Karpas-422 (cell line): ENCODE measurements around the gene JAM3. TPM values are rescaled to one million over a fixed set of nuclear protein-coding genes. Genes with fewer than 3 reads are reported as not detected.

Experiments used
- DNase-seq: peaks from one replicate; pipeline ENCODE4 v3.0.0-alpha.2; 2015
- H2AFZ ChIP-seq: fragments of 200-600 bp; sonication (generic); 2 replicates; pipeline ENCODE4 v1.6.1; 2014; ENCODE audit warnings: antibody characterized with exemption, low read length, mixed read lengths
- H3K27ac ChIP-seq: fragments of 200-600 bp; sonication (generic); 2 replicates; pipeline ENCODE4 v1.5.1; 2014; ENCODE audit warnings: mild to moderate bottlenecking, low read length, moderate library complexity
- H3K27me3 ChIP-seq: fragments of 200-600 bp; sonication (generic); 2 replicates; pipeline ENCODE4 v1.6.1; 2014; ENCODE audit warnings: low read length, mixed read lengths
- H3K36me3 ChIP-seq: fragments of 200-600 bp; sonication (generic); 2 replicates; pipeline ENCODE4 v1.6.1; 2014; ENCODE audit warnings: low read length, mixed read lengths; ENCODE audit not compliant: insufficient read depth
- H3K4me1 ChIP-seq: fragments of 200-600 bp; sonication (generic); 2 replicates; pipeline ENCODE4 v1.6.1; 2014; ENCODE audit warnings: mild to moderate bottlenecking, low read length, mixed read lengths
- H3K4me2 ChIP-seq: fragments of 200-600 bp; sonication (generic); 2 replicates; pipeline ENCODE4 v1.6.1; 2014; ENCODE audit warnings: low read length, low read depth, mild to moderate bottlenecking; ENCODE audit not compliant: poor library complexity, severe bottlenecking
- H3K4me3 ChIP-seq: fragments of 200-600 bp; sonication (generic); 2 replicates; pipeline ENCODE4 v1.5.1; 2014; ENCODE audit warnings: mild to moderate bottlenecking, antibody characterized with exemption, low read length, mixed read lengths
- H3K79me2 ChIP-seq: fragments of 200-600 bp; sonication (generic); 2 replicates; pipeline ENCODE4 v1.6.1; 2014; ENCODE audit warnings: mild to moderate bottlenecking, low read length, mixed read lengths
- H3K9ac ChIP-seq: fragments of 200-600 bp; sonication (generic); 2 replicates; pipeline ENCODE4 v1.6.0; 2014; ENCODE audit warnings: low read length
- H3K9me2 ChIP-seq: fragments of 200-600 bp; sonication (generic), shearing (Covaris generic); replicated peaks from 2 replicates; pipeline ENCODE4 v1.6.0; 2014; ENCODE audit warnings: mild to moderate bottlenecking, low read length, moderate library complexity; ENCODE audit not compliant: insufficient read depth
- H3K9me3 ChIP-seq: fragments of 300-700, 200-600 bp; sonication (generic); 2 replicates; pipeline ENCODE4 v1.6.1; 2014; ENCODE audit warnings: low read length, mixed read lengths
- H4K20me1 ChIP-seq: fragments of 200-600 bp; sonication (generic); 2 replicates; pipeline ENCODE4 v1.6.1; 2014; ENCODE audit warnings: mild to moderate bottlenecking, antibody characterized with exemption, low read length, low read depth; ENCODE audit not compliant: insufficient read depth
- total RNA-seq: library from RNA; depleted of rRNA; stranded (reverse); fragments of >200 nt; shearing (Covaris generic); gene quantifications from 2 replicates; pipeline ENCODE4 v1.2.3, GENCODE V29; 2014; ENCODE audit warnings: low replicate concordance; rRNA removed

JAM3 gene
- total RNA-seq, 1 experiment from 2014 or later, result 4.8 TPM

GRCh38 chr11:134200688-134201087, 131.8 kb downstream of the JAM3 start:
- no peaks in the 10 kb centered on the region for H3K79me2 ChIP-seq
- H3K27ac ChIP-seq, result no peak overlapping the region
- no peaks in the 10 kb centered on the region for H3K9me3 ChIP-seq
- H3K36me3 ChIP-seq, result peaks cover 20% of the 10 kb centered on the region
- no peaks in the 10 kb centered on the region for H3K9me2 ChIP-seq
- H4K20me1 ChIP-seq, result no peaks in the 10 kb centered on the region
- H3K4me3 ChIP-seq, result no peak overlapping the region
- no peak overlapping the region for H3K9ac ChIP-seq
- peaks cover 5% of the 10 kb centered on the region for H3K4me1 ChIP-seq
- H2AFZ ChIP-seq, result no peak overlapping the region
- DNase-seq, result no peak
- H3K4me2 ChIP-seq, result no peak overlapping the region
- no peaks in the 10 kb centered on the region for H3K27me3 ChIP-seq

Other genes with a start within 250 kb of the JAM3 start
- gene SPATA19, start 223.6 kb upstream of the JAM3 start, total RNA-seq, result not detected in 2 replicates
- 3.5 and 5.6 TPM in 2 replicates for gene IGSF9B, start 112.1 kb upstream of the JAM3 start, total RNA-seq
- 19.5 and 22.0 TPM in 2 replicates for gene NCAPD3, start 154.9 kb downstream of the JAM3 start, total RNA-seq
- 7.9 and 11.2 TPM in 2 replicates for gene VPS26B, start 155.6 kb downstream of the JAM3 start, total RNA-seq
- 30.0 and 54.0 TPM in 2 replicates for gene THYN1, start 184.3 kb downstream of the JAM3 start, total RNA-seq
- 9.6 and 9.9 TPM in 2 replicates for gene ACAD8, start 184.5 kb downstream of the JAM3 start, total RNA-seq
- not detected in 2 replicates for gene GLB1L3, start 207.3 kb downstream of the JAM3 start, total RNA-seq